CD8-positive, alpha-beta memory T cell (primary cell): ENCODE measurements around the gene VWF. TPM values are rescaled to one million over a fixed set of nuclear protein-coding genes. Genes with fewer than 3 reads are reported as not detected.
"Not testable (repeated sequence)": the region's sequence is repeated elsewhere in the genome, so short reads cannot be mapped to it uniquely, and the experiment has no call there.

Source experiments
- CTCF ChIA-PET: fragments of 350-600 bp; sonication (Branson Sonifier 250); formaldehyde crosslinking; loops from one replicate; lab custom pipeline; 2021; ENCODE audit warnings: antibody characterized with exemption; lab: Charles Lee
- POLR2A ChIA-PET: fragments of 350-600 bp; sonication (Branson Sonifier 250); formaldehyde crosslinking; loops from one replicate; lab custom pipeline; 2021; ENCODE audit warnings: antibody characterized with exemption; lab: Charles Lee
- DNase-seq, 5 donors: peaks; one replicate each; pipeline versions ENCODE4 v3.0.0 to v3.0.0-alpha.2; 2020 to 2022; ENCODE audit warnings: mixed read lengths in 1 of 5
- H3K27ac ChIP-seq: one replicate; pipeline ENCODE4 v1.7.0; 2013; ENCODE audit warnings: low read depth, mild to moderate bottlenecking, low read length, moderate library complexity
- H3K27me3 ChIP-seq: 2 replicates; pipeline ENCODE4 v1.7.0; 2013; ENCODE audit warnings: low read length, mild to moderate bottlenecking; ENCODE audit not compliant: insufficient read depth, poor library complexity, severe bottlenecking
- H3K36me3 ChIP-seq: 2 replicates; pipeline ENCODE4 v1.7.0; 2013; ENCODE audit warnings: mild to moderate bottlenecking, low read length, moderate library complexity; ENCODE audit not compliant: insufficient read depth
- H3K4me1 ChIP-seq: 2 replicates; pipeline ENCODE4 v1.7.0; 2013; ENCODE audit warnings: mild to moderate bottlenecking, low read length, moderate library complexity; ENCODE audit not compliant: insufficient read depth
- H3K4me3 ChIP-seq: 2 replicates; pipeline ENCODE4 v1.7.0; 2013; ENCODE audit warnings: mild to moderate bottlenecking, low read length
- H3K9me3 ChIP-seq: 2 replicates; pipeline ENCODE4 v1.7.0; 2013; ENCODE audit warnings: mild to moderate bottlenecking, low read length
- H3K27ac Mint-ChIP-seq, 8 donors: one replicate each; pipeline ENCODE4 v1.8.0; 2020 to 2021; ENCODE audit warnings: mixed read lengths in 8 of 8, mild to moderate bottlenecking in 6 of 8, inconsistent platforms in 3 of 8, moderate library complexity in 3 of 8
- H3K27me3 Mint-ChIP-seq, 2 donors: one replicate each; pipeline ENCODE4 v1.8.0; 2020 to 2021; ENCODE audit warnings: mixed read lengths in 2 of 2, mild to moderate bottlenecking in 1 of 2, moderate library complexity in 1 of 2
- H3K36me3 Mint-ChIP-seq, 3 donors: one replicate each; pipeline ENCODE4 v1.8.0; 2020 to 2021; ENCODE audit warnings: mixed read lengths in 3 of 3, inconsistent platforms in 1 of 3, mild to moderate bottlenecking in 1 of 3
- H3K4me1 Mint-ChIP-seq, 3 donors: one replicate each; pipeline ENCODE4 v1.8.0; 2020 to 2021; ENCODE audit warnings: mixed read lengths in 3 of 3, inconsistent platforms in 1 of 3, mild to moderate bottlenecking in 1 of 3
- H3K4me3 Mint-ChIP-seq, 7 donors: one replicate each; pipeline ENCODE4 v1.8.0; 2020 to 2021; ENCODE audit warnings: mixed read lengths in 7 of 7, mild to moderate bottlenecking in 6 of 7, moderate library complexity in 4 of 7, inconsistent platforms in 2 of 7
- H3K9me3 Mint-ChIP-seq, 5 donors: one replicate each; pipeline ENCODE4 v1.8.0; 2020 to 2022; ENCODE audit warnings: mixed read lengths in 5 of 5, mild to moderate bottlenecking in 3 of 5, moderate library complexity in 2 of 5, inconsistent platforms in 1 of 5
- polyA plus RNA-seq: library from polyadenylated mRNA; unstranded; fragments of 300-500 nt; fragmentation: Illumina TruSeq; gene quantifications from one replicate; pipeline ENCODE4 v1.2.3, GENCODE V29; 2021
- total RNA-seq, 2 experiments: library from RNA; stranded (reverse); gene quantifications; one replicate each; pipeline ENCODE4 v1.2.3, GENCODE V29; 2021

VWF gene
- total and polyA plus RNA-seq, 3 experiments from 2014 or later, result 0.02 TPM; not detected in 2

GRCh38 chr12:6141731-6142367 is 17.4 kb upstream of the VWF start:
- Histone ChIP-seq H3K4me3 (peak overlapping the region; percentile 11), H3K4me1 (peaks cover 33% of the 10 kb centered on the region)
- POLR2A ChIA-PET, H3K27ac ChIP-seq, H3K4me3 Mint-ChIP-seq, DNase-seq, H3K27me3 ChIP-seq, H3K9me3 ChIP-seq, H3K9me3 Mint-ChIP-seq, H3K36me3 Mint-ChIP-seq, H3K36me3 ChIP-seq: not testable (repeated sequence)
- peaks cover 3 to 23% of the 10 kb centered on the region in 2 donors for H3K27me3 Mint-ChIP-seq
- H3K27ac Mint-ChIP-seq, result peak overlapping the region in 6 of 8 donors; percentile 32 to 89 (median 78)
- H3K4me1 Mint-ChIP-seq, result peaks cover 21 to 29% (median 27%) of the 10 kb centered on the region in 3 donors
- CTCF ChIA-PET, result interaction anchor here (1.7 kb wide), 1 partner anchor 15 kb away, joined by 4 read pairs; no protein-coding TSS in a partner anchor

GRCh38 chr12:6140651-6141447 is 16.4 kb upstream of the VWF start:
- CTCF ChIA-PET, result interaction anchor here (1.1 to 1.7 kb wide), 2 partner anchors 11 to 16 kb away, joined by 3 to 4 read pairs; no protein-coding TSS in a partner anchor
- H3K27ac ChIP-seq, result no peak overlapping the region
- H3K27ac Mint-ChIP-seq, result peak overlapping the region in 7 of 8 donors; percentile 34 to 89 (median 76)
- peaks cover 21 to 29% (median 27%) of the 10 kb centered on the region in 3 donors for H3K4me1 Mint-ChIP-seq
- H3K9me3 Mint-ChIP-seq, result no peaks in the 10 kb centered on the region
- peak overlapping the region in 6 of 7 donors; percentile 18 to 64 (median 44) for H3K4me3 Mint-ChIP-seq
- H3K4me3 ChIP-seq, result peak overlapping the region; percentile 19
- no peaks in the 10 kb centered on the region for H3K36me3 ChIP-seq
- H3K36me3 Mint-ChIP-seq, result peaks cover 0 to 2% (median 0%) of the 10 kb centered on the region in 3 donors
- H3K27me3 Mint-ChIP-seq, result peaks cover 3 to 16% of the 10 kb centered on the region in 2 donors
- no peaks in the 10 kb centered on the region for H3K27me3 ChIP-seq
- no peaks in the 10 kb centered on the region for H3K9me3 ChIP-seq
- POLR2A ChIA-PET, result no interaction called here
- peaks cover 33% of the 10 kb centered on the region for H3K4me1 ChIP-seq
- DNase-seq, result peak in 1 of 5 donors; percentile 63

GRCh38 chr12:6135071-6135470 is 10.6 kb upstream of the VWF start:
- Histone ChIP-seq H3K36me3 (no peaks in the 10 kb centered on the region), H3K4me3 (no peak overlapping the region), H3K9me3 (no peaks in the 10 kb centered on the region), H3K27me3 (no peaks in the 10 kb centered on the region), H3K4me1 (peaks cover 8% of the 10 kb centered on the region), H3K27ac (no peak overlapping the region)
- POLR2A ChIA-PET, result no interaction called here
- H3K9me3 Mint-ChIP-seq, result no peaks in the 10 kb centered on the region
- peaks cover 0 to 2% (median 0%) of the 10 kb centered on the region in 3 donors for H3K36me3 Mint-ChIP-seq
- peaks cover 6 to 7% of the 10 kb centered on the region in 2 donors for H3K27me3 Mint-ChIP-seq
- CTCF ChIA-PET, result no interaction called here
- H3K27ac Mint-ChIP-seq, result no peak overlapping the region
- H3K4me3 Mint-ChIP-seq, result no peak overlapping the region
- DNase-seq, result no peak
- H3K4me1 Mint-ChIP-seq, result peaks cover 5 to 6% (median 5%) of the 10 kb centered on the region in 3 donors

- ChIA-PET CTCF (no interaction called here), POLR2A (no interaction called here)
- H3K4me1 Mint-ChIP-seq, result no peaks in the 10 kb centered on the region
- no peaks in the 10 kb centered on the region for H3K36me3 Mint-ChIP-seq
- Histone ChIP-seq H3K36me3 (no peaks in the 10 kb centered on the region), H3K27ac (no peak overlapping the region), H3K27me3 (no peaks in the 10 kb centered on the region), H3K4me3 (no peak overlapping the region), H3K4me1 (no peaks in the 10 kb centered on the region), H3K9me3 (no peaks in the 10 kb centered on the region)
- no peak overlapping the region for H3K27ac Mint-ChIP-seq
- H3K9me3 Mint-ChIP-seq, result no peaks in the 10 kb centered on the region
- no peak overlapping the region for H3K4me3 Mint-ChIP-seq
- no peak for DNase-seq
- H3K27me3 Mint-ChIP-seq, result peaks cover 2 to 6% of the 10 kb centered on the region in 2 donors
Observed at GRCh38 chr12:6133642-6134041, 9.2 kb upstream of the VWF start.

- no peaks in the 10 kb centered on the region for H3K36me3 ChIP-seq
- Mint-ChIP-seq H3K36me3 (no peaks in the 10 kb centered on the region), H3K4me3 (no peak overlapping the region), H3K27me3 (peaks cover 0 to 4% of the 10 kb centered on the region in 2 donors), H3K4me1 (no peaks in the 10 kb centered on the region), H3K27ac (no peak overlapping the region), H3K9me3 (no peaks in the 10 kb centered on the region)
- H3K4me1 ChIP-seq, result no peaks in the 10 kb centered on the region
- no peaks in the 10 kb centered on the region for H3K27me3 ChIP-seq
- no peak overlapping the region for H3K27ac ChIP-seq
- no peak for DNase-seq
- ChIA-PET CTCF (no interaction called here), POLR2A (no interaction called here)
- no peaks in the 10 kb centered on the region for H3K9me3 ChIP-seq
- no peak overlapping the region for H3K4me3 ChIP-seq
Observed at GRCh38 chr12:6132496-6132895, 8.0 kb upstream of the VWF start.

- no peak overlapping the region for H3K4me3 ChIP-seq
- H3K27ac Mint-ChIP-seq, result no peak overlapping the region
- H3K4me1 ChIP-seq, result no peaks in the 10 kb centered on the region
- POLR2A ChIA-PET, result no interaction called here
- H3K9me3 ChIP-seq, result no peaks in the 10 kb centered on the region
- no peaks in the 10 kb centered on the region for H3K27me3 ChIP-seq
- no peak overlapping the region for H3K27ac ChIP-seq
- no peak for DNase-seq
- H3K27me3 Mint-ChIP-seq, result peaks cover 9 to 19% of the 10 kb centered on the region in 2 donors
- H3K9me3 Mint-ChIP-seq, result no peaks in the 10 kb centered on the region
- H3K4me1 Mint-ChIP-seq, result no peaks in the 10 kb centered on the region
- no peak overlapping the region for H3K4me3 Mint-ChIP-seq
- H3K36me3 ChIP-seq, result no peaks in the 10 kb centered on the region
- no peaks in the 10 kb centered on the region for H3K36me3 Mint-ChIP-seq
- CTCF ChIA-PET, result no interaction called here
Observed at GRCh38 chr12:6125310-6125608, 789 bp upstream of the VWF start.

GRCh38 chr12:6123258-6123657 is 1.2 kb downstream of the VWF start:
- H3K9me3 Mint-ChIP-seq, result no peaks in the 10 kb centered on the region
- H3K4me1 Mint-ChIP-seq, result no peaks in the 10 kb centered on the region
- H3K27me3 Mint-ChIP-seq, result peaks cover 9 to 30% of the 10 kb centered on the region in 2 donors
- H3K36me3 Mint-ChIP-seq, result no peaks in the 10 kb centered on the region
- H3K4me3 Mint-ChIP-seq, result no peak overlapping the region
- Histone ChIP-seq H3K27me3 (no peaks in the 10 kb centered on the region), H3K4me3 (no peak overlapping the region), H3K4me1 (no peaks in the 10 kb centered on the region), H3K9me3 (no peaks in the 10 kb centered on the region), H3K36me3 (no peaks in the 10 kb centered on the region), H3K27ac (no peak overlapping the region)
- ChIA-PET CTCF (no interaction called here), POLR2A (no interaction called here)
- no peak overlapping the region for H3K27ac Mint-ChIP-seq
- no peak for DNase-seq

GRCh38 chr12:6122201-6122600 is 2.3 kb downstream of the VWF start:
- Histone ChIP-seq H3K9me3 (no peaks in the 10 kb centered on the region), H3K27ac (no peak overlapping the region), H3K36me3 (no peaks in the 10 kb centered on the region), H3K27me3 (no peaks in the 10 kb centered on the region), H3K4me3 (no peak overlapping the region), H3K4me1 (no peaks in the 10 kb centered on the region)
- H3K4me1 Mint-ChIP-seq, result no peaks in the 10 kb centered on the region
- peaks cover 9 to 30% of the 10 kb centered on the region in 2 donors for H3K27me3 Mint-ChIP-seq
- ChIA-PET CTCF (no interaction called here), POLR2A (no interaction called here)
- no peak overlapping the region for H3K27ac Mint-ChIP-seq
- no peaks in the 10 kb centered on the region for H3K9me3 Mint-ChIP-seq
- DNase-seq, result no peak
- no peaks in the 10 kb centered on the region for H3K36me3 Mint-ChIP-seq
- no peak overlapping the region for H3K4me3 Mint-ChIP-seq
